ENCODE data around the gene ARL5B. TPM values are rescaled to one million over a fixed set of nuclear protein-coding genes. Genes with fewer than 3 reads are reported as not detected.

The ARL5B gene
- total and polyA plus RNA-seq, 9 of the 15 experiments (the other 6 are each of a cell fraction or from before 2014, with no cell fraction given) = 4.1 to 22.2 (median 15.1) TPM

DNA sequence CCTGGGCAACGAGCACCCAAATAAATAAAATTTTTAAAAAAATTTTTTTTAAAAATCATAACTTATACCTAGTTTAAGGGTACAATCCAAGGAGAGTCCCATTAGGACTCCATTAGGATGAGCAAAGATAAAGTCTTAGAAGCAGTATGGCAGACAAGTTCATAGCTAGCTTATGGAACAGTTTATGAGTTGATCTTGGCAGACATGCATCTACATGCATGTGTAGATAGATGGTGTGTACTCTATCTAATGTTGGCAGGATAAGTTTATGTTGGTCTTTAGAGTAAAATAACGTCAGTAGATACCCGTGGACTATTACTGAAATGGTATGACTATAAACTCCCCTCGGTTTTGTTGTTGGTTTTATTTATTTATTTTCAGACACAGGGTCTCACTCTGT is 48.1 kb upstream of the ARL5B start:
- Histone ChIP-seq H3K9ac (ENCODE audit: insufficient read depth in 1 of 2, low read depth in 2 of 2, low read length in 2 of 2) (no peak overlapping the region), H4K20me1 (replicated peaks; ENCODE audit: control insufficient read depth, insufficient read depth, low read length) (no peaks in the 10 kb centered on the region), H3K4me1 (replicated peaks in 1 of 2; ENCODE audit: control insufficient read depth in 2 of 2, insufficient read depth in 2 of 2, low read length in 2 of 2) (no peaks in the 10 kb centered on the region; a peak in 1 of 5 replicates), H3K9me3 (replicated peaks; ENCODE audit: control insufficient read depth, insufficient read depth, low read depth, low read length) (no peaks in the 10 kb centered on the region), H3K36me3 (ENCODE audit: control insufficient read depth, insufficient read depth, low read length) (peaks cover 73% of the 10 kb centered on the region; the same call in 2 of the 3 replicates), H3K4me3 (no peak overlapping the region), H3K4me2 (ENCODE audit: insufficient read depth, low read length) (no peak overlapping the region), H3K27me3 (ENCODE audit: control insufficient read depth in 2 of 2, insufficient read depth in 2 of 2, low read length in 2 of 2) (no peaks in the 10 kb centered on the region), H3K79me2 (ENCODE audit: control insufficient read depth, insufficient read depth, low read length) (no peaks in the 10 kb centered on the region), H3K9me1 (ENCODE audit: control insufficient read depth, insufficient read depth, low read length) (no peaks in the 10 kb centered on the region), H2AFZ (ENCODE audit: low read depth, low read length) (no peak overlapping the region), H3K27ac (ENCODE audit: extremely low read depth, low read depth, low read length) (no peak overlapping the region)
- in situ Hi-C loops (cut with MboI) (no loop called here), intact Hi-C loops (cut with micrococcal nuclease) (no loop called here)
- ATAC-seq (no peak), FAIRE-seq (no peak), DNase-seq (ENCODE audit: extremely low read depth in 1 of 4, low spot score in 3 of 4) (no peak)
- BruUV-seq (replicated peaks) = no TSS peak
- CTCF ChIA-PET (ENCODE audit: low intra/inter-chr PET ratio) = no interaction called here
- POLR2A ChIA-PET = interaction anchor here (0.9 kb wide), 1 partner anchor 10 kb away, joined by 3 read pairs; no protein-coding TSS in a partner anchor
- no peak for TF ChIP-seq ZNF766 (CRISPR knock-in tag; conservative IDR thresholded peaks at IDR 0.05)
- TF ChIP-seq LCOR (CRISPR knock-in tag; IDR thresholded peaks at IDR 0.05) = no peak
- no peak for TF ChIP-seq SIN3B (IDR thresholded peaks at IDR 0.05; ENCODE audit: low read depth)
- TF ChIP-seq, protein P1, sequence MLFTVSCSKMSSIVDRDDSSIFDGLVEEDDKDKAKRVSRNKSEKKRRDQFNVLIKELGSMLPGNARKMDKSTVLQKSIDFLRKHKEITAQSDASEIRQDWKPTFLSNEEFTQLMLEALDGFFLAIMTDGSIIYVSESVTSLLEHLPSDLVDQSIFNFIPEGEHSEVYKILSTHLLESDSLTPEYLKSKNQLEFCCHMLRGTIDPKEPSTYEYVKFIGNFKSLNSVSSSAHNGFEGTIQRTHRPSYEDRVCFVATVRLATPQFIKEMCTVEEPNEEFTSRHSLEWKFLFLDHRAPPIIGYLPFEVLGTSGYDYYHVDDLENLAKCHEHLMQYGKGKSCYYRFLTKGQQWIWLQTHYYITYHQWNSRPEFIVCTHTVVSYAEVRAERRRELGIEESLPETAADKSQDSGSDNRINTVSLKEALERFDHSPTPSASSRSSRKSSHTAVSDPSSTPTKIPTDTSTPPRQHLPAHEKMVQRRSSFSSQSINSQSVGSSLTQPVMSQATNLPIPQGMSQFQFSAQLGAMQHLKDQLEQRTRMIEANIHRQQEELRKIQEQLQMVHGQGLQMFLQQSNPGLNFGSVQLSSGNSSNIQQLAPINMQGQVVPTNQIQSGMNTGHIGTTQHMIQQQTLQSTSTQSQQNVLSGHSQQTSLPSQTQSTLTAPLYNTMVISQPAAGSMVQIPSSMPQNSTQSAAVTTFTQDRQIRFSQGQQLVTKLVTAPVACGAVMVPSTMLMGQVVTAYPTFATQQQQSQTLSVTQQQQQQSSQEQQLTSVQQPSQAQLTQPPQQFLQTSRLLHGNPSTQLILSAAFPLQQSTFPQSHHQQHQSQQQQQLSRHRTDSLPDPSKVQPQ (CRISPR knock-in tag; IDR thresholded peaks at IDR 0.05; ENCODE audit: borderline replicate concordance) = no peak
- 95% methylated on average over 4 of the region's 4 CpGs for WGBS (ENCODE audit: insufficient coverage, low coverage, missing lambda C conversion rate)
